Psoas muscle (tissue), 8 donors: ENCODE results near the gene PHLPP1. TPM values are rescaled to one million over a fixed set of nuclear protein-coding genes. Genes with fewer than 3 reads are reported as not detected.
"Not testable (repeated sequence)": the region's sequence is repeated elsewhere in the genome, so short reads cannot be mapped to it uniquely, and the experiment has no call there.

Experiments used
- ATAC-seq, 4 donors: fragments of 200-7000 bp; cut with Tn5 transposase; one replicate each; pipeline ENCODE4 v1.9.1; 2020; ENCODE audit warnings: moderate library complexity in 3 of 4, mild to moderate bottlenecking in 2 of 4
- DNase-seq, 2 donors: peaks; one replicate each; pipeline ENCODE4 v3.0.0-alpha.2; 2020
- H3K27ac ChIP-seq: fragments of 200-600 bp; one replicate; pipeline ENCODE4 v1.8.0; 2022
- H3K27me3 ChIP-seq, 3 donors: fragments of 200-600 bp in 1 of 3; one replicate each; pipeline versions ENCODE4 v1.6.1 to v1.8.0; 2013 to 2022; ENCODE audit warnings: low read length in 2 of 3, mild to moderate bottlenecking in 2 of 3, moderate library complexity in 1 of 3; ENCODE audit not compliant: insufficient read depth in 3 of 3
- H3K36me3 ChIP-seq, 2 donors: fragments of 200-600 bp in 1 of 2; one replicate each; pipeline versions ENCODE4 v1.6.1 to v1.8.0; 2013 to 2022; ENCODE audit warnings: low read depth in 1 of 2, mild to moderate bottlenecking in 1 of 2, moderate library complexity in 1 of 2; ENCODE audit not compliant: insufficient read depth in 1 of 2
- H3K4me1 ChIP-seq: fragments of 200-600 bp; one replicate; pipeline ENCODE4 v1.8.0; 2022
- H3K4me3 ChIP-seq: fragments of 200-600 bp; one replicate; pipeline ENCODE4 v1.8.0; 2022; ENCODE audit warnings: mild to moderate bottlenecking
- H3K9me3 ChIP-seq: fragments of 200-600 bp; one replicate; pipeline ENCODE4 v1.8.0; 2022
- CTCF ChIP-seq: fragments of 200-600 bp; IDR thresholded peaks from one replicate; pipeline ENCODE4 v1.8.0; 2022; ENCODE audit warnings: antibody characterized with exemption
- WGBS, 3 donors: extraction: QIAGEN DNeasy Blood & Tissue Kit; methylation state at CpG; one replicate each; pipeline versions ENCODE4 v1.1.6 to v1.1.7; 2013; 5-methylcytosine and 5-hydroxymethylcytosine counted together
- intact Hi-C, 2 donors: fragments of 100-400 bp; cut with DNase I; formaldehyde crosslinking; loops; one replicate each; pipeline versions ENCODE4 v1.11.0 to v1.14.2; 2022
- polyA plus RNA-seq, 3 donors: library from polyadenylated mRNA; stranded (reverse); fragments of 200-250 nt; gene quantifications; one replicate each; pipeline ENCODE4 v1.2.3, GENCODE V29; 2013
- total RNA-seq, 4 donors: library from RNA; stranded (reverse); fragmentation: NEBNext Ultra II Directional in 2 of 4; extraction: Animal tissue kit (Norgen Biotek cat#: 25700) in 2 of 4; gene quantifications; one replicate each; pipeline versions ENCODE4 v1.2.1 to v1.2.4, GENCODE V29; 2021 to 2023
- donor health status: healthy with polysubstance abuse.
- donor health status: DM: no; HTN: no; CAD: no; lungs with moderate emphysema.
- donor health status: Bipolar disorder and iron deficiency.
- donor health status: healthy.
- donor health status: DM: yes; HTN: yes; CAD: no.
- donor health status: DM: no; HTN: no; CAD: no.
- donor health status: DM: no; HTN: no; CAD: no.
- donor health status: DM: yes; HTN: yes; CAD: no.

PHLPP1 gene
- total and polyA plus RNA-seq, 7 donors, result 0.79 to 6.4 (median 3.5) TPM

- Histone ChIP-seq H3K4me1 (no peaks in the 10 kb centered on the region), H3K9me3 (peaks cover 8% of the 10 kb centered on the region), H3K4me3 (no peak overlapping the region), H3K27me3 (no peaks in the 10 kb centered on the region), H3K27ac (no peak overlapping the region), H3K36me3 (no peaks in the 10 kb centered on the region)
- no peak for TF ChIP-seq CTCF
- ATAC-seq (no peak), DNase-seq (no peak)
- intact Hi-C loops, result no loop called here
- 16 to 21% (median 18%) methylated on average over 6 of the region's 6 CpGs for WGBS, 3 donors
Observed at GRCh38 chr18:62690236-62690815, 25.0 kb upstream of the PHLPP1 start.

- no peak for ATAC-seq
- WGBS, 3 donors, result 43 to 73% (median 51%) methylated on average over 1 of the region's 1 CpG
- intact Hi-C loops, result no loop called here
- Histone ChIP-seq H3K9me3 (peaks cover 5% of the 10 kb centered on the region), H3K27ac (no peak overlapping the region), H3K4me1 (no peaks in the 10 kb centered on the region), H3K27me3 (no peaks in the 10 kb centered on the region), H3K36me3 (no peaks in the 10 kb centered on the region), H3K4me3 (no peak overlapping the region)
- no peak for DNase-seq
- TF ChIP-seq CTCF, result no peak
Observed at GRCh38 chr18:62693659-62694058, 21.7 kb upstream of the PHLPP1 start.

GRCh38 chr18:62697636-62698035 is 17.7 kb upstream of the PHLPP1 start:
- TF ChIP-seq CTCF, result no peak

GRCh38 chr18:62702259-62702658 is 13.1 kb upstream of the PHLPP1 start:
- no peak for TF ChIP-seq CTCF
- WGBS, 3 donors, result 46 to 50% (median 47%) methylated on average over 9 of the region's 9 CpGs
- Histone ChIP-seq H3K4me1 (no peaks in the 10 kb centered on the region), H3K9me3 (no peaks in the 10 kb centered on the region), H3K27ac (no peak overlapping the region), H3K36me3 (no peaks in the 10 kb centered on the region), H3K27me3 (no peaks in the 10 kb centered on the region), H3K4me3 (no peak overlapping the region)
- ATAC-seq, result no peak
- no peak for DNase-seq
- intact Hi-C loops, result loop anchor here in 1 of 2 donors (10.0 kb wide), 1 partner anchor 57 kb away; no protein-coding TSS in a partner anchor

More at GRCh38 chr18:62697636-62698035, 17.7 kb upstream of the PHLPP1 start:
- Histone ChIP-seq H3K36me3 (no peaks in the 10 kb centered on the region), H3K27me3 (no peaks in the 10 kb centered on the region), H3K4me1 (no peaks in the 10 kb centered on the region), H3K9me3 (no peaks in the 10 kb centered on the region), H3K27ac (no peak overlapping the region), H3K4me3 (no peak overlapping the region)
- ATAC-seq (no peak), DNase-seq (no peak)
- intact Hi-C loops, result no loop called here

GRCh38 chr18:62706879-62707278 is 8.5 kb upstream of the PHLPP1 start:
- WGBS, 3 donors, result 93 to 96% (median 95%) methylated on average over 8 of the region's 8 CpGs
- not testable (repeated sequence) for ATAC-seq, H3K9me3 ChIP-seq, H3K4me3 ChIP-seq, H3K4me1 ChIP-seq, H3K27ac ChIP-seq, H3K36me3 ChIP-seq, DNase-seq, H3K27me3 ChIP-seq
- intact Hi-C loops, result loop anchor here in 1 of 2 donors (10.0 kb wide), 1 partner anchor 62 kb away; no protein-coding TSS in a partner anchor

- not testable (repeated sequence) for H3K9me3 ChIP-seq, DNase-seq, H3K27ac ChIP-seq, ATAC-seq, H3K36me3 ChIP-seq, H3K27me3 ChIP-seq, H3K4me3 ChIP-seq, H3K4me1 ChIP-seq
- intact Hi-C loops, result loop anchor here (5.0 to 10.0 kb wide), 6 partner anchors 65 to 715 kb away; partner anchors contain the start of genes PIGN (in 1 of the 2), RELCH (in 1 of the 2) and VPS4B (in 1 of the 2)
- WGBS, 3 donors, result 92 to 93% (median 92%) methylated on average over 11 of the region's 11 CpGs
Observed at GRCh38 chr18:62709908-62710307, 5.4 kb upstream of the PHLPP1 start.
